Body of pancreas (tissue), 4 donors: Measurements from ENCODE around the gene NR3C1.

ENCODE experiments used
- CTCF ChIP-seq, 7 experiments: fragments of 450-650 bp in 4 of 7; fragments of 200-600 bp in 3 of 7; sonication (generic) in 3 of 7; IDR thresholded peaks; one replicate each; pipeline ENCODE4 v1.5.1; 2016 to 2019; ENCODE audit warnings: antibody characterized with exemption in 7 of 7
- POLR2A ChIP-seq, 3 donors: fragments of 450-650 bp; IDR thresholded peaks; one replicate each; pipeline ENCODE4 v1.6.1; 2016; ENCODE audit warnings: antibody characterized with exemption in 3 of 3, mild to moderate bottlenecking in 2 of 3

- no peak for TF ChIP-seq CTCF (IDR thresholded peaks at IDR 0.05)
- no peak for TF ChIP-seq POLR2A (IDR thresholded peaks at IDR 0.05)
These were observed 19.5 kb downstream of the NR3C1 start for GRCh38 chr5:143383988-143384387.
